Measurements from ENCODE around the gene IL3RA. TPM values are rescaled to one million over a fixed set of nuclear protein-coding genes. Genes with fewer than 3 reads are reported as not detected.
"Not testable (repeated sequence)": the region's sequence is repeated elsewhere in the genome, so short reads cannot be mapped to it uniquely, and the experiment has no call there.

Gene IL3RA
- polyA plus RNA-seq, 1 of the 3 experiments (the other 2 are of a cell fraction) = not detected

DNA sequence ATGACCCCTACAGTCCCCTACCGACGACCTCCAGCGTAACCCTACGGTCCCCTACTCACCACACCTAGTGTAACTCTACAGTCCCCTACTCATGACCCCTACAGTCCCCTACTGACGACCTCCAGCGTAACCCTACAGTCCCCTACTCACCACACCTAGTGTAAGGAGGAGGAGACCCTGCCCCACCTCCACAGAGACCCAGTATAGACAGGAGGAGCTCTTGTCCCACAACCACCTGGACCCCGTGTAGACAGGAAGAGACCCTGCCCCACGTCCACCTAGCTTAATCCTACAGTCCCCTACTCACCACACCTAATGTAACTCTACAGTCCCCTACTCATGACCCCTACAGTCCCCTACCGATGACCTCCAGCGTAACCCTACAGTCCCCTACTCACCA lies 41.0 kb upstream of the IL3RA start:
- DNase-seq = no peak
- TF ChIP-seq RXRA (IDR thresholded peaks at IDR 0.05; ENCODE audit: borderline replicate concordance, low read depth) = no peak
- TF ChIP-seq, protein P1, sequence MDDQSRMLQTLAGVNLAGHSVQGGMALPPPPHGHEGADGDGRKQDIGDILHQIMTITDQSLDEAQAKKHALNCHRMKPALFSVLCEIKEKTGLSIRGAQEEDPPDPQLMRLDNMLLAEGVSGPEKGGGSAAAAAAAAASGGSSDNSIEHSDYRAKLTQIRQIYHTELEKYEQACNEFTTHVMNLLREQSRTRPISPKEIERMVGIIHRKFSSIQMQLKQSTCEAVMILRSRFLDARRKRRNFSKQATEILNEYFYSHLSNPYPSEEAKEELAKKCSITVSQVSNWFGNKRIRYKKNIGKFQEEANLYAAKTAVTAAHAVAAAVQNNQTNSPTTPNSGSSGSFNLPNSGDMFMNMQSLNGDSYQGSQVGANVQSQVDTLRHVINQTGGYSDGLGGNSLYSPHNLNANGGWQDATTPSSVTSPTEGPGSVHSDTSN (IDR thresholded peaks at IDR 0.05) = no peak

DNA sequence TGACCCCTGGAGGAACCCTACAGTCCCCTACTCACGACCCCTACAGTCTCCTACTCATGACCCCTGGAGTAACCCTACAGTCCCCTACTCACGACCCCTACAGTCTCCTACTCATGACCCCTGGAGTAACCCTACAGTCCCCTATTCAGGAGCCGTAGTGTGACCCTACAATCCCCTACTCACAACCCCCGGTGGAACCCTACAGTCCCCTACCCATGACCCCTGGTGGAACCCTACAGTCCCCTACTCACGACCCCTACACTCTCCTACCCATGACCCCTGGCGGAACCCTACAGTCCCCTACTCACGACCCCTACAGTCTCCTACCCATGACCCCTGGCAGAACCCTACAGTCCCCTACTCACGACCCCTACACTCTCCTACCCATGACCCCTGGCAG lies 39.0 kb upstream of the IL3RA start:
- H3K79me2 ChIP-seq (ENCODE audit: insufficient read depth); H3K36me3 ChIP-seq (replicated peaks in 1 of 2; ENCODE audit: control insufficient read depth in 1 of 2, insufficient read depth in 2 of 2, low read length in 1 of 2); CTCF ChIA-PET; H3K4me3 ChIP-seq (ENCODE audit: low read depth in 2 of 2, low read length in 1 of 2); H3K27ac ChIP-seq (ENCODE audit: low read depth in 2 of 2, low read length in 1 of 2); DNase-seq; H3K9ac ChIP-seq; POLR2A ChIA-PET; H3K4me2 ChIP-seq; H3K27me3 ChIP-seq (ENCODE audit: insufficient read depth); H3F3A ChIP-seq (replicated peaks; ENCODE audit: insufficient read depth); H4K20me1 ChIP-seq (ENCODE audit: insufficient read depth); H2AFZ ChIP-seq (ENCODE audit: low read depth); H3K4me1 ChIP-seq (ENCODE audit: control insufficient read depth in 1 of 2, insufficient read depth in 2 of 2, low read depth in 1 of 2, low read length in 1 of 2); H3K9me3 ChIP-seq; H3K9me2 ChIP-seq: not testable (repeated sequence)
- 58% methylated on average over 6 of the region's 8 CpGs for WGBS (ENCODE audit: low lambda C conversion rate)

More for the DNA sequence above, 41.0 kb upstream of the IL3RA start:
- ChIA-PET CTCF (no interaction called here), POLR2A (no interaction called here)
- Histone ChIP-seq H3K27ac (ENCODE audit: low read depth in 2 of 2, low read length in 1 of 2) (no peak overlapping the region), H3K4me3 (ENCODE audit: low read depth in 2 of 2, low read length in 1 of 2) (no peak overlapping the region), H3K36me3 (replicated peaks in 1 of 2; ENCODE audit: control insufficient read depth in 1 of 2, insufficient read depth in 2 of 2, low read length in 1 of 2) (no peaks in the 10 kb centered on the region), H4K20me1 (ENCODE audit: insufficient read depth) (no peaks in the 10 kb centered on the region), H3K4me2 (no peak overlapping the region), H3K9ac (no peak overlapping the region), H3K9me3 (no peaks in the 10 kb centered on the region), H3K4me1 (ENCODE audit: control insufficient read depth in 1 of 2, insufficient read depth in 2 of 2, low read depth in 1 of 2, low read length in 1 of 2) (no peaks in the 10 kb centered on the region), H2AFZ (ENCODE audit: low read depth) (no peak overlapping the region), H3F3A (replicated peaks; ENCODE audit: insufficient read depth) (no peaks in the 10 kb centered on the region), H3K79me2 (ENCODE audit: insufficient read depth) (no peaks in the 10 kb centered on the region), H3K9me2 (no peaks in the 10 kb centered on the region), H3K27me3 (ENCODE audit: insufficient read depth) (peaks cover 5% of the 10 kb centered on the region; the same call in 1 of the 2 replicates)
- 58% methylated on average over 10 of the region's 10 CpGs for WGBS (ENCODE audit: low lambda C conversion rate)

DNA sequence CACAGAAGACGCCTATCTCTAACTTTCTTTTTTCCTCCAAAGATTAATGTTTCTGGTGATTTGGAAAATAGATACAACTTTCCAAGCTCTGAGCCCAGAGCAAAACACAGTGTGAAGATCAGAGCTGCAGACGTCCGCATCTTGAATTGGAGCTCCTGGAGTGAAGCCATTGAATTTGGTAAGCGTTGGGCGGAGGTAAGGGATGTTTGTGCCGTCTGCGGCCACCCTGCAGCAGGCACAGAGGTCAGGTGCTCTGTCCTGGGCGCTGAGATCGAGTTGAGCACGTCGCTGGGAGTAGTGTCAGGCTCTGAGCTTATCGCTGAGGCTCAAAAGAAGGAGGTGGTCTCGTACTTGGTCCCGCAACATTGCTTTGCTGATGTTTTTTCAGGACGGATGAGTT lies 36.1 kb upstream of the IL3RA start:
- no peaks in the 10 kb centered on the region for H4K20me1 ChIP-seq (ENCODE audit: insufficient read depth)
- H3K4me2 ChIP-seq = no peak overlapping the region
- no peak overlapping the region for H3K27ac ChIP-seq (ENCODE audit: low read depth in 2 of 2, low read length in 1 of 2)
- no peaks in the 10 kb centered on the region for H3K9me2 ChIP-seq
- H3K79me2 ChIP-seq (ENCODE audit: insufficient read depth) = no peaks in the 10 kb centered on the region
- H2AFZ ChIP-seq (ENCODE audit: low read depth) = no peak overlapping the region
- no peak overlapping the region for H3K9ac ChIP-seq
- H3K4me3 ChIP-seq (ENCODE audit: low read depth in 2 of 2, low read length in 1 of 2) = no peak overlapping the region
- 20% methylated on average over 15 of the region's 15 CpGs for WGBS (ENCODE audit: low lambda C conversion rate)
- peaks cover 18% of the 10 kb centered on the region; the same call in 1 of the 2 replicates for H3K27me3 ChIP-seq (ENCODE audit: insufficient read depth)
- DNase-seq = no peak
- H3K4me1 ChIP-seq (ENCODE audit: control insufficient read depth in 1 of 2, insufficient read depth in 2 of 2, low read depth in 1 of 2, low read length in 1 of 2) = no peaks in the 10 kb centered on the region
- CTCF ChIA-PET = no interaction called here
- H3K9me3 ChIP-seq = no peaks in the 10 kb centered on the region
- no peaks in the 10 kb centered on the region for H3K36me3 ChIP-seq (replicated peaks in 1 of 2; ENCODE audit: control insufficient read depth in 1 of 2, insufficient read depth in 2 of 2, low read length in 1 of 2)
- POLR2A ChIA-PET = no interaction called here
- no peaks in the 10 kb centered on the region for H3F3A ChIP-seq (replicated peaks; ENCODE audit: insufficient read depth)
- TF ChIP-seq EP300 (IDR thresholded peaks at IDR 0.05; ENCODE audit: borderline replicate concordance in 1 of 2, low read depth in 1 of 2, low read length in 1 of 2) (no peak), EZH2phosphoT487 (IDR thresholded peaks at IDR 0.05; ENCODE audit: borderline replicate concordance, low read depth) (no peak), RXRA (IDR thresholded peaks at IDR 0.05; ENCODE audit: borderline replicate concordance, low read depth) (no peak), GABPA (IDR thresholded peaks at IDR 0.05; ENCODE audit: low read depth) (no peak), YY1 (IDR thresholded peaks at IDR 0.05; ENCODE audit: low read depth) (no peak), FOXM1 (IDR thresholded peaks at IDR 0.05; ENCODE audit: low read depth) (no peak), NRF1 (IDR thresholded peaks at IDR 0.05; ENCODE audit: low read depth, low read length) (no peak), MEF2A (IDR thresholded peaks at IDR 0.05; ENCODE audit: borderline replicate concordance, low read depth) (no peak), POLR2AphosphoS5 (IDR thresholded peaks at IDR 0.05; ENCODE audit: low read depth, low read length) (no peak)
- TF ChIP-seq, protein P2, sequence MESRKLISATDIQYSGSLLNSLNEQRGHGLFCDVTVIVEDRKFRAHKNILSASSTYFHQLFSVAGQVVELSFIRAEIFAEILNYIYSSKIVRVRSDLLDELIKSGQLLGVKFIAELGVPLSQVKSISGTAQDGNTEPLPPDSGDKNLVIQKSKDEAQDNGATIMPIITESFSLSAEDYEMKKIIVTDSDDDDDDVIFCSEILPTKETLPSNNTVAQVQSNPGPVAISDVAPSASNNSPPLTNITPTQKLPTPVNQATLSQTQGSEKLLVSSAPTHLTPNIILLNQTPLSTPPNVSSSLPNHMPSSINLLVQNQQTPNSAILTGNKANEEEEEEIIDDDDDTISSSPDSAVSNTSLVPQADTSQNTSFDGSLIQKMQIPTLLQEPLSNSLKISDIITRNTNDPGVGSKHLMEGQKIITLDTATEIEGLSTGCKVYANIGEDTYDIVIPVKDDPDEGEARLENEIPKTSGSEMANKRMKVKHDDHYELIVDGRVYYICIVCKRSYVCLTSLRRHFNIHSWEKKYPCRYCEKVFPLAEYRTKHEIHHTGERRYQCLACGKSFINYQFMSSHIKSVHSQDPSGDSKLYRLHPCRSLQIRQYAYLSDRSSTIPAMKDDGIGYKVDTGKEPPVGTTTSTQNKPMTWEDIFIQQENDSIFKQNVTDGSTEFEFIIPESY (IDR thresholded peaks at IDR 0.05; ENCODE audit: borderline replicate concordance, low read depth) = no peak
- TF ChIP-seq, protein P3, sequence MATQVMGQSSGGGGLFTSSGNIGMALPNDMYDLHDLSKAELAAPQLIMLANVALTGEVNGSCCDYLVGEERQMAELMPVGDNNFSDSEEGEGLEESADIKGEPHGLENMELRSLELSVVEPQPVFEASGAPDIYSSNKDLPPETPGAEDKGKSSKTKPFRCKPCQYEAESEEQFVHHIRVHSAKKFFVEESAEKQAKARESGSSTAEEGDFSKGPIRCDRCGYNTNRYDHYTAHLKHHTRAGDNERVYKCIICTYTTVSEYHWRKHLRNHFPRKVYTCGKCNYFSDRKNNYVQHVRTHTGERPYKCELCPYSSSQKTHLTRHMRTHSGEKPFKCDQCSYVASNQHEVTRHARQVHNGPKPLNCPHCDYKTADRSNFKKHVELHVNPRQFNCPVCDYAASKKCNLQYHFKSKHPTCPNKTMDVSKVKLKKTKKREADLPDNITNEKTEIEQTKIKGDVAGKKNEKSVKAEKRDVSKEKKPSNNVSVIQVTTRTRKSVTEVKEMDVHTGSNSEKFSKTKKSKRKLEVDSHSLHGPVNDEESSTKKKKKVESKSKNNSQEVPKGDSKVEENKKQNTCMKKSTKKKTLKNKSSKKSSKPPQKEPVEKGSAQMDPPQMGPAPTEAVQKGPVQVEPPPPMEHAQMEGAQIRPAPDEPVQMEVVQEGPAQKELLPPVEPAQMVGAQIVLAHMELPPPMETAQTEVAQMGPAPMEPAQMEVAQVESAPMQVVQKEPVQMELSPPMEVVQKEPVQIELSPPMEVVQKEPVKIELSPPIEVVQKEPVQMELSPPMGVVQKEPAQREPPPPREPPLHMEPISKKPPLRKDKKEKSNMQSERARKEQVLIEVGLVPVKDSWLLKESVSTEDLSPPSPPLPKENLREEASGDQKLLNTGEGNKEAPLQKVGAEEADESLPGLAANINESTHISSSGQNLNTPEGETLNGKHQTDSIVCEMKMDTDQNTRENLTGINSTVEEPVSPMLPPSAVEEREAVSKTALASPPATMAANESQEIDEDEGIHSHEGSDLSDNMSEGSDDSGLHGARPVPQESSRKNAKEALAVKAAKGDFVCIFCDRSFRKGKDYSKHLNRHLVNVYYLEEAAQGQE (IDR thresholded peaks at IDR 0.05; ENCODE audit: low read depth, low read length) = no peak
- TF ChIP-seq, protein P4, sequence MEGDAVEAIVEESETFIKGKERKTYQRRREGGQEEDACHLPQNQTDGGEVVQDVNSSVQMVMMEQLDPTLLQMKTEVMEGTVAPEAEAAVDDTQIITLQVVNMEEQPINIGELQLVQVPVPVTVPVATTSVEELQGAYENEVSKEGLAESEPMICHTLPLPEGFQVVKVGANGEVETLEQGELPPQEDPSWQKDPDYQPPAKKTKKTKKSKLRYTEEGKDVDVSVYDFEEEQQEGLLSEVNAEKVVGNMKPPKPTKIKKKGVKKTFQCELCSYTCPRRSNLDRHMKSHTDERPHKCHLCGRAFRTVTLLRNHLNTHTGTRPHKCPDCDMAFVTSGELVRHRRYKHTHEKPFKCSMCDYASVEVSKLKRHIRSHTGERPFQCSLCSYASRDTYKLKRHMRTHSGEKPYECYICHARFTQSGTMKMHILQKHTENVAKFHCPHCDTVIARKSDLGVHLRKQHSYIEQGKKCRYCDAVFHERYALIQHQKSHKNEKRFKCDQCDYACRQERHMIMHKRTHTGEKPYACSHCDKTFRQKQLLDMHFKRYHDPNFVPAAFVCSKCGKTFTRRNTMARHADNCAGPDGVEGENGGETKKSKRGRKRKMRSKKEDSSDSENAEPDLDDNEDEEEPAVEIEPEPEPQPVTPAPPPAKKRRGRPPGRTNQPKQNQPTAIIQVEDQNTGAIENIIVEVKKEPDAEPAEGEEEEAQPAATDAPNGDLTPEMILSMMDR (IDR thresholded peaks at IDR 0.05) = no peak

Measured in SK-N-SH (cell line).